KOPT-K1 (cell line): Measurements from ENCODE around the gene KRT36.

ENCODE experiments used
- H3K27ac ChIP-seq: fragments of 200-600 bp; sonication (generic); 2 replicates; pipeline ENCODE4 v1.5.1; 2016; ENCODE audit warnings: antibody characterized with exemption, mild to moderate bottlenecking, low read depth, low read length; ENCODE audit not compliant: poor library complexity, severe bottlenecking
- H3K36me3 ChIP-seq: fragments of 200-600 bp; sonication (generic); 2 replicates; pipeline ENCODE4 v1.5.1; 2017; ENCODE audit warnings: antibody characterized with exemption, mild to moderate bottlenecking, low read length, moderate library complexity; ENCODE audit not compliant: insufficient read depth
- H3K9me3 ChIP-seq: fragments of 200-600 bp; sonication (generic); 2 replicates; pipeline ENCODE4 v1.5.1; 2017; ENCODE audit warnings: antibody characterized with exemption, low read length, mild to moderate bottlenecking; ENCODE audit not compliant: insufficient read depth, poor library complexity, severe bottlenecking

Gene KRT36

GRCh38 chr17:41527063-41528023, 37.6 kb upstream of the KRT36 start:
- Histone ChIP-seq H3K27ac (no peak overlapping the region), H3K9me3 (no peaks in the 10 kb centered on the region), H3K36me3 (no peaks in the 10 kb centered on the region)

GRCh38 chr17:41524261-41524660, 34.6 kb upstream of the KRT36 start:
- H3K9me3 ChIP-seq, result no peaks in the 10 kb centered on the region
- no peaks in the 10 kb centered on the region for H3K36me3 ChIP-seq
- H3K27ac ChIP-seq, result no peak overlapping the region

- H3K9me3 ChIP-seq, result no peaks in the 10 kb centered on the region
- no peaks in the 10 kb centered on the region for H3K36me3 ChIP-seq
- H3K27ac ChIP-seq, result no peak overlapping the region
Measured at GRCh38 chr17:41523787-41524186, 34.1 kb upstream of the KRT36 start.

- H3K27ac ChIP-seq, result no peak overlapping the region
- no peaks in the 10 kb centered on the region for H3K36me3 ChIP-seq
Measured at GRCh38 chr17:41523225-41523593, 33.5 kb upstream of the KRT36 start.

GRCh38 chr17:41522301-41523224, 32.9 kb upstream of the KRT36 start:
- no peaks in the 10 kb centered on the region for H3K9me3 ChIP-seq
- H3K27ac ChIP-seq, result no peak overlapping the region
- H3K36me3 ChIP-seq, result no peaks in the 10 kb centered on the region

More at GRCh38 chr17:41523225-41523593, 33.5 kb upstream of the KRT36 start:
- no peaks in the 10 kb centered on the region for H3K9me3 ChIP-seq

GRCh38 chr17:41521574-41522261, 32.0 kb upstream of the KRT36 start:
- H3K27ac ChIP-seq, result no peak overlapping the region
- H3K36me3 ChIP-seq, result no peaks in the 10 kb centered on the region
- no peaks in the 10 kb centered on the region for H3K9me3 ChIP-seq

GRCh38 chr17:41520821-41521521, 31.3 kb upstream of the KRT36 start:
- no peaks in the 10 kb centered on the region for H3K36me3 ChIP-seq
- H3K27ac ChIP-seq, result no peak overlapping the region
- no peaks in the 10 kb centered on the region for H3K9me3 ChIP-seq

- Histone ChIP-seq H3K9me3 (no peaks in the 10 kb centered on the region), H3K36me3 (no peaks in the 10 kb centered on the region), H3K27ac (no peak overlapping the region)
Measured at GRCh38 chr17:41519501-41520224, 30.0 kb upstream of the KRT36 start.

- H3K27ac ChIP-seq, result no peak within 1 kb of the TSS
- no peaks in the 10 kb centered on the region for H3K36me3 ChIP-seq
Measured at GRCh38 chr17:41518789-41519449, 29.2 kb upstream of the KRT36 start, which contains the start of gene KRT15. TSS of gene KRT15 (minus strand) at chr17:41518890. CDS start at chr17:41518827, 63 bp downstream.

GRCh38 chr17:41518031-41518430, 28.3 kb upstream of the KRT36 start:
- Histone ChIP-seq H3K27ac (no peak overlapping the region), H3K36me3 (no peaks in the 10 kb centered on the region), H3K9me3 (no peaks in the 10 kb centered on the region)

More at GRCh38 chr17:41518789-41519449, 29.2 kb upstream of the KRT36 start, which contains the start of gene KRT15:
- H3K9me3 ChIP-seq, result no peaks in the 10 kb centered on the region

GRCh38 chr17:41516830-41517283, 27.1 kb upstream of the KRT36 start:
- Histone ChIP-seq H3K9me3 (no peaks in the 10 kb centered on the region), H3K27ac (no peak overlapping the region), H3K36me3 (no peaks in the 10 kb centered on the region)

- no peaks in the 10 kb centered on the region for H3K36me3 ChIP-seq
- H3K27ac ChIP-seq, result no peak overlapping the region
- no peaks in the 10 kb centered on the region for H3K9me3 ChIP-seq
Measured at GRCh38 chr17:41516147-41516829, 26.6 kb upstream of the KRT36 start.

- no peaks in the 10 kb centered on the region for H3K36me3 ChIP-seq
- no peaks in the 10 kb centered on the region for H3K9me3 ChIP-seq
- no peak overlapping the region for H3K27ac ChIP-seq
Measured at GRCh38 chr17:41513168-41513547, 23.4 kb upstream of the KRT36 start.
